ENCODE measurements around the gene CIAO2A. TPM values are rescaled to one million over a fixed set of nuclear protein-coding genes. Genes with fewer than 3 reads are reported as not detected.

The CIAO2A gene
- total and polyA plus RNA-seq, 2 donors (not counting 3 experiments of a cell fraction or from before 2014, with no cell fraction given) = 37.1 to 55.3 TPM

DNA sequence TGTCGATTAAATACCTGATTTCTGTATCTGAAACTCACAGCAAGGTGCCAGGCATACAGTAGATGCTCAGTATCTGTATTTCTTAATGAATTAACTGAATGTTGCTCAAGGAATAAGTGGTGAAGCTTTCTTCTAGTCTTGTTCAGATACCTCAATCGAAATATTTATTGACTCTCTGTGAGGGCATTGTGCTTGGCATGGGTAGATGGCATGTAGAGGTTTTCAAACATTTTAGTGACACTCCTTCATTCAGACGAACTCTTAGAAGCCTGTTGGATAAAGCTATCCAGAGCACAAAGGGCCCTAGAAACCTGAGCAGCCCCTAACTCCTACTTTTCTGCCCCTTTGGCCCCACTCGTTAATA lies 1.8 kb upstream of the CIAO2A start:
- FAIRE-seq = no peak
- DNase-seq (ENCODE audit: low read depth, low spot score) = no peak
- CTCF ChIA-PET = interaction anchor here (1.1 to 1.8 kb wide), 2 partner anchors 12 to 486 kb away, joined by 4 to 5 read pairs; no protein-coding TSS in a partner anchor

More for the DNA sequence above, 1.8 kb upstream of the CIAO2A start:
- H3K4me2 ChIP-seq (ENCODE audit: insufficient read depth, low read length) = peak overlapping the region; percentile 55
- H2AFZ ChIP-seq (ENCODE audit: low read depth, low read length) = peak overlapping the region; percentile 77
- H3K4me1 ChIP-seq (ENCODE audit: control insufficient read depth, extremely low read depth, insufficient read depth, low read length) = peaks cover 35% of the 10 kb centered on the region
- BruUV-seq (replicated peaks) = no TSS peak
- no peaks in the 10 kb centered on the region for H3K27me3 ChIP-seq (ENCODE audit: control insufficient read depth in 2 of 2, insufficient read depth in 2 of 2, low read length in 2 of 2)
- TF ChIP-seq MYC (IDR thresholded peaks at IDR 0.05; ENCODE audit: low read depth, low read length) (no peak), POLR2A (IDR thresholded peaks at IDR 0.05; ENCODE audit: low read depth, low read length) (no peak), GATA2 (IDR thresholded peaks at IDR 0.05; ENCODE audit: insufficient read depth, insufficient read length, low read depth, low read length) (no peak), JUN (IDR thresholded peaks at IDR 0.05; ENCODE audit: borderline replicate concordance, insufficient read depth, insufficient read length, low read depth) (no peak), POLR2AphosphoS5 (IDR thresholded peaks at IDR 0.05; ENCODE audit: insufficient read depth, low read depth, low read length) (no peak), FOS (IDR thresholded peaks at IDR 0.05; ENCODE audit: borderline replicate concordance, insufficient read depth, low read length) (no peak), EZH2 (IDR thresholded peaks at IDR 0.05; ENCODE audit: borderline replicate concordance, low read depth, low read length, severe bottlenecking) (no peak)
- TF ChIP-seq, protein P1, sequence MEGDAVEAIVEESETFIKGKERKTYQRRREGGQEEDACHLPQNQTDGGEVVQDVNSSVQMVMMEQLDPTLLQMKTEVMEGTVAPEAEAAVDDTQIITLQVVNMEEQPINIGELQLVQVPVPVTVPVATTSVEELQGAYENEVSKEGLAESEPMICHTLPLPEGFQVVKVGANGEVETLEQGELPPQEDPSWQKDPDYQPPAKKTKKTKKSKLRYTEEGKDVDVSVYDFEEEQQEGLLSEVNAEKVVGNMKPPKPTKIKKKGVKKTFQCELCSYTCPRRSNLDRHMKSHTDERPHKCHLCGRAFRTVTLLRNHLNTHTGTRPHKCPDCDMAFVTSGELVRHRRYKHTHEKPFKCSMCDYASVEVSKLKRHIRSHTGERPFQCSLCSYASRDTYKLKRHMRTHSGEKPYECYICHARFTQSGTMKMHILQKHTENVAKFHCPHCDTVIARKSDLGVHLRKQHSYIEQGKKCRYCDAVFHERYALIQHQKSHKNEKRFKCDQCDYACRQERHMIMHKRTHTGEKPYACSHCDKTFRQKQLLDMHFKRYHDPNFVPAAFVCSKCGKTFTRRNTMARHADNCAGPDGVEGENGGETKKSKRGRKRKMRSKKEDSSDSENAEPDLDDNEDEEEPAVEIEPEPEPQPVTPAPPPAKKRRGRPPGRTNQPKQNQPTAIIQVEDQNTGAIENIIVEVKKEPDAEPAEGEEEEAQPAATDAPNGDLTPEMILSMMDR (IDR thresholded peaks at IDR 0.05; ENCODE audit: extremely low read depth in 1 of 2, insufficient read depth in 1 of 2, low read depth in 1 of 2, low read length in 2 of 2) = no peak
- TF ChIP-seq, protein P2, sequence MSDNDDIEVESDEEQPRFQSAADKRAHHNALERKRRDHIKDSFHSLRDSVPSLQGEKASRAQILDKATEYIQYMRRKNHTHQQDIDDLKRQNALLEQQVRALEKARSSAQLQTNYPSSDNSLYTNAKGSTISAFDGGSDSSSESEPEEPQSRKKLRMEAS (IDR thresholded peaks at IDR 0.05; ENCODE audit: insufficient read depth, insufficient read length) = no peak
- POLR2A ChIA-PET = interaction anchor here (0.5 kb wide), 1 partner anchor 1042 kb away, joined by 3 read pairs; no protein-coding TSS in a partner anchor
- dilution Hi-C loops (cut with MboI; ENCODE audit: extremely low pct_ligation_motif_present, low sequenced_read_pairs) (no loop called here), intact Hi-C loops (cut with micrococcal nuclease) (loop anchor here (5.0 kb wide), 1 partner anchor 262 kb away; the partner anchor contains the start of gene CSNK1G1)
- peak overlapping the region in 2 of 3 experiments; percentile 14 to 32 for H3K4me3 ChIP-seq (replicated peaks in 1 of 3; ENCODE audit: insufficient read depth in 1 of 3, low read depth in 1 of 3, low read length in 3 of 3)
- no peaks in the 10 kb centered on the region for H3K9me1 ChIP-seq (replicated peaks; ENCODE audit: control insufficient read depth, extremely low read depth, insufficient read depth, low read length)
- no peaks in the 10 kb centered on the region for H3K9me3 ChIP-seq (replicated peaks; ENCODE audit: control insufficient read depth, insufficient read depth, low read length)
- peaks cover 62% of the 10 kb centered on the region for H3K79me2 ChIP-seq (ENCODE audit: control insufficient read depth, insufficient read depth, low read length)
- H4K20me1 ChIP-seq (replicated peaks; ENCODE audit: control insufficient read depth, extremely low read depth, insufficient read depth, low read length) = no peaks in the 10 kb centered on the region
- H3K27ac ChIP-seq (ENCODE audit: insufficient read depth, low read depth, low read length) = no peak overlapping the region
- H3K36me3 ChIP-seq (ENCODE audit: control insufficient read depth in 2 of 2, extremely low read depth in 1 of 2, insufficient read depth in 2 of 2, low read length in 2 of 2) = no peaks in the 10 kb centered on the region
- H3K9ac ChIP-seq (replicated peaks; ENCODE audit: extremely low read depth, insufficient read depth, low read length) = peak overlapping the region; percentile 5
